ENCODE measurements around the gene CAMK1G. TPM values are rescaled to one million over a fixed set of nuclear protein-coding genes. Genes with fewer than 3 reads are reported as not detected.

Gene CAMK1G
- total and polyA plus RNA-seq, 9 of the 15 experiments (the other 6 are each of a cell fraction or from before 2014, with no cell fraction given): not detected

DNA sequence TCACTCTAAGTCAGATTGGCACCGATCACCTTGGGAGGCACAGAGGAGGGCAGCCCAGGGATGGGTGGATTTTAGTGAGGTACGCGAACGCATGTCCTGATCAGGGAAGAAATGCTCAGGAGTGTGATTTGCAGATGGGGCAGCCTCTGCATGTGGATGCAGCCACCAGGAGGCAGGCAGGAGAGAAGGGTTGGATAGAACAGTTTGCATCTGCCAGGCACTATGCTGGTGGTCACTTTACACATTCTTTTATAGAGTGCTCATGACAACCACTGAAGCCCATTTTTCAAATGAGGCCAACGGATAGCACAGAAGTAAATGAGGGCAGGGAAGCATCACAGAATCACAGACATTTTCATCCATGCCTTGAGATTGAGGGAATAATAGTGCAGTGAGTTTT is 63.0 kb downstream of the CAMK1G start (continued):
- 0 out of 2 replicates have a peak, but pooled peaks have one; percentile 19 for TF ChIP-seq CUX1 (CRISPR knock-in tag; IDR thresholded peaks at IDR 0.05)

DNA sequence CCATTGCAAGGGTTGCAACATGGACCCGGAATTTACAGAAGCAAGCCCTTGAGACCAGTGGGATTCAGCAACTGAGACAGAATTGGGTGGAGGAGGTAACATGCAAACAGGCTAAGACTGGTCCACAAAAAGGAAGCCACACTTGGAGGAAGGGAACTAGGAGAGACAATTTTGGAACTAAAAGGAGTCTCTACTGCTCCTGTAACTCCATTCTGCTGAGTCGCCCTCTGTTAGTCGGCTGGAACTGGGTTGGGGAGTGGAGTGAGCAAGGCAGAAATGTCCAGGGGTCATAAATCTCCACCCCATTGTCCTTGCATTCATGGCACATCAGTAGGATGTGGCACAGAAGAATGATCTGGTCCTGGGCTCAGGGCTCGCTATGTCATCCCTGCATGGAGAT is 63.6 kb downstream of the CAMK1G start:
- in situ Hi-C loops (cut with MboI) (no loop called here), intact Hi-C loops (cut with micrococcal nuclease) (loop anchor here (1.0 to 2.0 kb wide), 2 partner anchors 28 to 101 kb away; partner anchors contain the start of gene G0S2)
- H3K27me3 ChIP-seq (ENCODE audit: control insufficient read depth in 2 of 2, insufficient read depth in 2 of 2, low read length in 2 of 2): no peaks in the 10 kb centered on the region
- H3K79me2 ChIP-seq (ENCODE audit: control insufficient read depth, insufficient read depth, low read length): no peaks in the 10 kb centered on the region
- DNase-seq (ENCODE audit: extremely low read depth in 1 of 4, low spot score in 3 of 4) (peak in 2 of 4 experiments; percentile 65 to 75), ATAC-seq (peak; percentile 45), FAIRE-seq (peak; percentile 64)
- WGBS (ENCODE audit: insufficient coverage, low coverage, missing lambda C conversion rate): 33% methylated on average over 4 of the region's 4 CpGs
- peak overlapping the region; percentile 59 for H3K4me2 ChIP-seq (ENCODE audit: insufficient read depth, low read length)
- peak overlapping the region; percentile 67; the same call in 2 of the 3 replicates for H3K27ac ChIP-seq (ENCODE audit: extremely low read depth, low read depth, low read length)
- ChIA-PET CTCF (ENCODE audit: low intra/inter-chr PET ratio) (interaction anchor here (0.6 kb wide), 1 partner anchor 78 kb away, joined by 3 read pairs; no protein-coding TSS in a partner anchor), POLR2A (interaction anchor here (0.7 kb wide), 1 partner anchor 29 kb away, joined by 3 read pairs; no protein-coding TSS in a partner anchor)
- peak overlapping the region in 1 of 2 experiments; percentile 1; a peak in 2 of 4 replicates for H3K9ac ChIP-seq (ENCODE audit: insufficient read depth in 1 of 2, low read depth in 2 of 2, low read length in 2 of 2)
- peak overlapping the region; percentile 87 for H2AFZ ChIP-seq (ENCODE audit: low read depth, low read length)
- no peaks in the 10 kb centered on the region for H4K20me1 ChIP-seq (replicated peaks; ENCODE audit: control insufficient read depth, insufficient read depth, low read length)
- no peaks in the 10 kb centered on the region for H3K9me3 ChIP-seq (replicated peaks; ENCODE audit: control insufficient read depth, insufficient read depth, low read depth, low read length)
- no peaks in the 10 kb centered on the region for H3K9me1 ChIP-seq (ENCODE audit: control insufficient read depth, insufficient read depth, low read length)
- H3K4me3 ChIP-seq: no peak overlapping the region
- BruUV-seq (replicated peaks): no TSS peak
- no peaks in the 10 kb centered on the region for H3K36me3 ChIP-seq (ENCODE audit: control insufficient read depth, insufficient read depth, low read length)
- peaks cover 52 to 88% of the 10 kb centered on the region in 2 experiments for H3K4me1 ChIP-seq (replicated peaks in 1 of 2; ENCODE audit: control insufficient read depth in 2 of 2, insufficient read depth in 2 of 2, low read length in 2 of 2)
- TF ChIP-seq PURB (CRISPR knock-in tag; IDR thresholded peaks at IDR 0.05; ENCODE audit: low read depth) (no peak), REST (IDR thresholded peaks at IDR 0.05; ENCODE audit: borderline replicate concordance) (peak; percentile 51; the same call in 1 of the 2 replicates), REST (CRISPR knock-in tag; IDR thresholded peaks at IDR 0.05; ENCODE audit: low read depth) (no peak), JUND (IDR thresholded peaks at IDR 0.05; ENCODE audit: borderline replicate concordance, low read depth, low read length) (0 out of 2 replicates have a peak, but pooled peaks have one; percentile 25), JUND (tag; IDR thresholded peaks at IDR 0.05; ENCODE audit: borderline replicate concordance, low read depth, low read length) (peak; percentile 22; the same call in 1 of the 3 replicates)
